Neural cell (in vitro differentiated cells): ENCODE results near the gene TAF6.

ENCODE experiments used
- EP300 ChIP-seq: fragments of 450-650 bp; conservative IDR thresholded peaks from 2 replicates; pipeline ENCODE4 v1.6.1; 2014; ENCODE audit warnings: antibody characterized with exemption, mild to moderate bottlenecking, moderate library complexity; ENCODE audit not compliant: poor library complexity, severe bottlenecking
- EZH2 ChIP-seq: fragments of 200-600, 300-800 bp; shearing (Covaris generic), sonication (generic); IDR thresholded peaks from 2 replicates; pipeline ENCODE4 v1.6.1; 2014; ENCODE audit warnings: antibody characterized with exemption, low read length, borderline replicate concordance, mild to moderate bottlenecking; ENCODE audit not compliant: insufficient read depth, poor library complexity, severe bottlenecking
- MXI1 ChIP-seq: fragments of 450-650 bp; conservative IDR thresholded peaks from 2 replicates; pipeline ENCODE4 v1.6.1; 2014; ENCODE audit warnings: antibody characterized with exemption, mild to moderate bottlenecking; ENCODE audit not compliant: poor library complexity, severe bottlenecking
- POLR2AphosphoS5 ChIP-seq: IDR thresholded peaks from 2 replicates; pipeline ENCODE4 v1.6.1; 2012
- RAD21 ChIP-seq: fragments of 450-650 bp; conservative IDR thresholded peaks from 2 replicates; pipeline ENCODE4 v1.6.1; 2014; ENCODE audit warnings: antibody characterized with exemption, mild to moderate bottlenecking, moderate library complexity
- REST ChIP-seq: IDR thresholded peaks from 2 replicates; pipeline ENCODE4 v1.6.1; 2012; ENCODE audit warnings: borderline replicate concordance
- SMC3 ChIP-seq: fragments of 450-650 bp; conservative IDR thresholded peaks from 2 replicates; pipeline ENCODE4 v1.6.1; 2014; ENCODE audit warnings: antibody characterized with exemption, mild to moderate bottlenecking, moderate library complexity; ENCODE audit not compliant: poor library complexity
- TAF1 ChIP-seq: IDR thresholded peaks from 2 replicates; pipeline ENCODE4 v1.6.1; 2012; ENCODE audit warnings: low read depth
- TF ChIP-seq, protein P1 (sequence below): fragments of 450-650 bp; IDR thresholded peaks from 2 replicates; pipeline ENCODE4 v1.5.1; 2014; ENCODE audit warnings: antibody characterized with exemption, mild to moderate bottlenecking, moderate library complexity; ENCODE audit not compliant: poor library complexity, severe bottlenecking

DNA sequence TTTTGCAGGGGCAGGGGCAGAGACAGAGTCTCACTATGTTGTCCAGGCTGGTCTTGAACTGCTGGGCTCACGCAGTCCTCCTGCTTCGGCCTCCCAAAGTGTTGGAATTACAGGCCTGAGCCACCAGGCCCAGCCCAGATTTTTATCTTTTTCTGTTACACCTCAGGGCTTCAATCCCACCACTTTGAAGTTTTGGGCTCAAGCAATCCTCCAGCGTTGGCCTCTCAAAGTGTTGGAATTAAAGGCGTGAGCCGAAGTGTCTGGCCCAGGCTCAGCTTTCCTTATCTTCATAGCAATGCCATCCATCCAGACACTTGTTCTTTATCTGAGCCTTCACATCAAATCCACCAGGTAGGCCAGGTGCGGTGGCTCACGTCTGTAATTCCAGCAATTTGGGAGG, 4.1 kb downstream of the TAF6 start:
- TF ChIP-seq, protein P1, sequence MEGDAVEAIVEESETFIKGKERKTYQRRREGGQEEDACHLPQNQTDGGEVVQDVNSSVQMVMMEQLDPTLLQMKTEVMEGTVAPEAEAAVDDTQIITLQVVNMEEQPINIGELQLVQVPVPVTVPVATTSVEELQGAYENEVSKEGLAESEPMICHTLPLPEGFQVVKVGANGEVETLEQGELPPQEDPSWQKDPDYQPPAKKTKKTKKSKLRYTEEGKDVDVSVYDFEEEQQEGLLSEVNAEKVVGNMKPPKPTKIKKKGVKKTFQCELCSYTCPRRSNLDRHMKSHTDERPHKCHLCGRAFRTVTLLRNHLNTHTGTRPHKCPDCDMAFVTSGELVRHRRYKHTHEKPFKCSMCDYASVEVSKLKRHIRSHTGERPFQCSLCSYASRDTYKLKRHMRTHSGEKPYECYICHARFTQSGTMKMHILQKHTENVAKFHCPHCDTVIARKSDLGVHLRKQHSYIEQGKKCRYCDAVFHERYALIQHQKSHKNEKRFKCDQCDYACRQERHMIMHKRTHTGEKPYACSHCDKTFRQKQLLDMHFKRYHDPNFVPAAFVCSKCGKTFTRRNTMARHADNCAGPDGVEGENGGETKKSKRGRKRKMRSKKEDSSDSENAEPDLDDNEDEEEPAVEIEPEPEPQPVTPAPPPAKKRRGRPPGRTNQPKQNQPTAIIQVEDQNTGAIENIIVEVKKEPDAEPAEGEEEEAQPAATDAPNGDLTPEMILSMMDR = no peak
- no peak for TF ChIP-seq EP300
- TF ChIP-seq SMC3 = no peak
- no peak for TF ChIP-seq RAD21
- TF ChIP-seq REST = no peak
- TF ChIP-seq EZH2 = no peak
- no peak for TF ChIP-seq TAF1
- TF ChIP-seq POLR2AphosphoS5 = no peak
- no peak for TF ChIP-seq MXI1
